ENCODE measurements around the gene ZNF771.

The ZNF771 gene

DNA sequence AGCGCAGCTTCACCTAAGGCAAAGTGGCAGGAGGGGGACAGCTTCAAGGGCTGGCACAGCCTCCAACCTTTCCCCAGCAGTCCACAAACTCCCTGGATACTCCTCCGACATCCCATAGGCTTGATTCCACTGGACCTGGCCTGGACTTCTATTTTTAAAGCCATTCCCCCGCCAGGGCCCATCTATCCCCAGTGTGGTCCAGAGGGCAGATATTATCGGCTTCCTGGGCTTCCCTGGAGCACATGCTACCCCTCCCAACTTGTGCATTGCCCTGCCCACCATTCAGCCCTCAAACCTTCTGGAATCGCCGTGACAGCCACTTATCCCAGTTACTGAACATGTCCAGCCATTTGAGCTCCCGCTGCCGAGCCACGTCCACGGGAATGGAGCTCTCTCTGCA, 42.2 kb upstream of the ZNF771 start:
- no peak for TF ChIP-seq CTCF (conservative IDR thresholded peaks at IDR 0.05; ENCODE audit: low read length)
- no peak for DNase-seq (ENCODE audit: low read depth)

GRCh38 chr16:30366511-30366910, 40.9 kb upstream of the ZNF771 start:
- no peak overlapping the region for H3K4me3 ChIP-seq (ENCODE audit: low read length)
- DNase-seq (ENCODE audit: low read depth): no peak
- TF ChIP-seq CTCF (conservative IDR thresholded peaks at IDR 0.05; ENCODE audit: low read length): no peak

More for the DNA sequence above, 42.2 kb upstream of the ZNF771 start:
- no peak overlapping the region for H3K4me3 ChIP-seq (ENCODE audit: low read length)

DNA sequence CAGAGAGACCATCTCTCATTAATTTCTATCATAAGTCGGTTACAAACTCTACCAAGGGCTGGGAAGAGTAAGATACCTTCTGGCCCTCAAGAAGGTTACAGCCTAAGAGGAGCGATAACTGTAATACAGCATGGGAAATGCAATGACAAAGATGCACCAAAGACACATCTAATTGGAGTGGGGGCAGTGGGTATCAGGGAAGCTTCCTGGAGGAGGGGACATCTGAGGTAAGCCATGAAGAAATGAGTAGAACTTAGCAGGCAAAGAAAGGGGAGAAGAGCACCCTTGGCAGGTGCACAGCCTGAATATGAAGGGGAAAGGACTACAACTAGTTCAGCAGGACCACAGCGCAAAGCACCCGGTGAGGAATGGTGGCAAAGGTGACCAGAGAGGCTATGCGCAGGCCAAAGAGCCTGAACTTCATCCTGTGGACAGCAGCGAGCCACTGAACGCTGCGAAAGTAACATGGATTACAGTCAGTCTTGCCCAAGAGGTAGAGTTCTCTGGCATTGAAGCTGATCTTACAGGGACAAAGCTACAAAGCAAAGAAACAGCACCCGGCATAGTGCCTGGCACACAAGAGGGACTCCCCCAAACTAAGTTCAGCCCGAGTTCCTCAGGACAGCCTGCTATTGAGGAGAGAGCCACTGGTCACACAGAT, 39.9 kb upstream of the ZNF771 start:
- peak overlapping the region; percentile 88 for H3K4me3 ChIP-seq (ENCODE audit: low read length)
- no peak for DNase-seq (ENCODE audit: low read depth)
- no peak for TF ChIP-seq CTCF (conservative IDR thresholded peaks at IDR 0.05; ENCODE audit: low read length)

DNA sequence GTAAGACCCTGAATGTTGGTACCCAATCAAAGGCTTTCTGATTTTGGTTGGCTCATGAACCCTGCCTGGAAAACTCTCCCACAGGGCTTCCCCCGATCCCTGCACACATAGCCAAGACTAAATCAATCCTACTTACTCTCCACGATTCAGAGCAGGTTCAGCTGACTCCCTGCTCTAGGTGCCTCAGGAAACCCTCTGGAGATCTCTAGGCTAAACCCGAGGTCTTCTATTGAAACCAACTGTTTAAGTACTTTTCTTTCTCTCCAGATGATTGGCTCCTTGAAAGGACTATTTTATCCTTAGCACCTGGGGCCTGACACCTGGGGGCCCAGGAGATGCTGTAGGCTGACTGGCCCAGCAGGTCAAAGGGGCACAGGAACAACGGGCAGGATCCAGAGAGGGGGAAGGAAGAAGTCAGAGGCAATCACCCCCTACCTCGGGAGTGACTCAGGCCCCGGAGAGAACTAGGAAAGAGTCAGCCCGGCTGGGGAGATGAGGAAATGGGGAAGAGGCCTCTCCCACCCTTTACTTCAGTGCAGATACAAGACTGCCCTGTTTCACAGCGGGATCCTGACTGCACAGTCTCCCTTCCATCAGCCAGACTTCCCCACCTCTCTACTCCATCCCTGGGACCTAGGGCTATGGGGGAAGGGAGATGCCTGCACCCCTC, 39.1 kb upstream of the ZNF771 start:
- no peak for TF ChIP-seq CTCF (conservative IDR thresholded peaks at IDR 0.05; ENCODE audit: low read length)

DNA sequence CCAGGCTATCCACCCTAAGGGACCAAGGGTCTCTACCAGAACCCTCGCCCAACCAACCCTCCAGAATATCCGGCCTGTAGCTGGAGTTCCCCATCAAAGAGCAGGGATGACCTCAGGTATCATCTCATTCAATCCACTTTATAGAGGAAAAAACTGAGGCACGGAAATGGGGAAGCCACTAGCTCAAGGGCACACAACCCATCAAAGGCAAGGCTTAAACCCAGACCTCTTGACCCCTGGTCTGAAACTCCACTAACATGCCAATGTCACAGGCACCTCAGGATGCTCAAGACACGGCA, 38.7 kb upstream of the ZNF771 start:
- TF ChIP-seq CTCF (conservative IDR thresholded peaks at IDR 0.05; ENCODE audit: low read length): no peak
- no peak for DNase-seq (ENCODE audit: low read depth)

More for the DNA sequence above, 39.1 kb upstream of the ZNF771 start:
- peak; percentile 44 for DNase-seq (ENCODE audit: low read depth)
- H3K4me3 ChIP-seq (ENCODE audit: low read length): peak overlapping the region; percentile 88

GRCh38 chr16:30369091-30369937, 38.1 kb upstream of the ZNF771 start:
- no peak for DNase-seq (ENCODE audit: low read depth)

More for the DNA sequence above, 38.7 kb upstream of the ZNF771 start:
- H3K4me3 ChIP-seq (ENCODE audit: low read length): peak overlapping the region; percentile 88

More at GRCh38 chr16:30369091-30369937, 38.1 kb upstream of the ZNF771 start:
- H3K4me3 ChIP-seq (ENCODE audit: low read length): peak overlapping the region; percentile 88
- no peak for TF ChIP-seq CTCF (conservative IDR thresholded peaks at IDR 0.05; ENCODE audit: low read length)

All from AG10803 (cell line).